Subcutaneous adipose tissue (tissue), 4 donors: ENCODE results near the gene DERL2. TPM values are rescaled to one million over a fixed set of nuclear protein-coding genes. Genes with fewer than 3 reads are reported as not detected.

Experiments
- total RNA-seq, 4 donors: library from RNA; depleted of rRNA; stranded (reverse); fragments of >200 nt; gene quantifications; one replicate each; pipeline ENCODE4 v1.1.0, GENCODE V29; 2016
- TF ChIP-seq, protein P1 (sequence below): fragments of 450-650 bp; IDR thresholded peaks from one replicate; pipeline ENCODE4 v1.5.1; 2016; ENCODE audit warnings: low read depth, mild to moderate bottlenecking, control low read depth, antibody characterized with exemption, moderate library complexity

The DERL2 gene
- total RNA-seq, 4 donors from 2014 or later = 25.8 to 55.9 (median 32.8) TPM

DNA sequence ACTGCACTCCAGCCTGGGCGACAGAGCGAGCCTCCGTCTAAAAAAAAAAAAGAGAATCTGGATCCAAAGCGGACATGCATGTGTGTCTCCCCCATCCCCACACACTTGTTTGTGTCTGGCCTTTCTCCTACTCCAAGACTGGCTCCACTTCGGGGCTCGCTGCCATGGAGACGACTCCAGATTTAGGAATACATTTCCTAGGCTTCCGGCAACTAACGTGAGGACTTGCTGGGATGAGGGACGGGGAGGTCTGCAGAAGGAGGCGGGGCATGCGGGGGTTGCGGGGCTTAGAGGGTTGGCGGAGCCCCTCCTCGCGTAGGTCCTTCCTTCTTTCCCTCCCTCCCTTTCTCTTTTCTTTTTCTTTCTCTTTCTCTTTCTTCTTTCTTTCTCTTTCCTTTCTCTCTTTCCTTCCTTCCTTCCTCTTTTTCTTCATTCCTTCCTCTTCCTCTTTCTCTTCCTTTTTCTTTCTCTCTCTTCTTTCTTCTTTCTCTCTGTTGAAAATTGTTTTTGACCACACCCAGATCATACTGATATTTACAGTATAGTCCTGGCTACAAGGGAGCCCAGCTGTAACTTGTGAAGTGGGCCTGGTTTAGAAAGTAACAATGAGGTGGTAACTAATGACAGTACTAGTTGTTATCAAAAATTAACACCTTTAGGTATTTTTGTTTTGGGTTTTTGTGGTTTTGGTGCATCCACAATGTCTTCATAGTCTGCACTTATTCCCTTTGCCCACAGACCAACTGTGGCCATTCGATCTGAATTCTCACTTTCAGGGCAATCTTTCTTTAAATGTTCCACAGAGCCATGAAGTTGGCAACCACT, 25.6 kb upstream of the DERL2 start:
- TF ChIP-seq, protein P1, sequence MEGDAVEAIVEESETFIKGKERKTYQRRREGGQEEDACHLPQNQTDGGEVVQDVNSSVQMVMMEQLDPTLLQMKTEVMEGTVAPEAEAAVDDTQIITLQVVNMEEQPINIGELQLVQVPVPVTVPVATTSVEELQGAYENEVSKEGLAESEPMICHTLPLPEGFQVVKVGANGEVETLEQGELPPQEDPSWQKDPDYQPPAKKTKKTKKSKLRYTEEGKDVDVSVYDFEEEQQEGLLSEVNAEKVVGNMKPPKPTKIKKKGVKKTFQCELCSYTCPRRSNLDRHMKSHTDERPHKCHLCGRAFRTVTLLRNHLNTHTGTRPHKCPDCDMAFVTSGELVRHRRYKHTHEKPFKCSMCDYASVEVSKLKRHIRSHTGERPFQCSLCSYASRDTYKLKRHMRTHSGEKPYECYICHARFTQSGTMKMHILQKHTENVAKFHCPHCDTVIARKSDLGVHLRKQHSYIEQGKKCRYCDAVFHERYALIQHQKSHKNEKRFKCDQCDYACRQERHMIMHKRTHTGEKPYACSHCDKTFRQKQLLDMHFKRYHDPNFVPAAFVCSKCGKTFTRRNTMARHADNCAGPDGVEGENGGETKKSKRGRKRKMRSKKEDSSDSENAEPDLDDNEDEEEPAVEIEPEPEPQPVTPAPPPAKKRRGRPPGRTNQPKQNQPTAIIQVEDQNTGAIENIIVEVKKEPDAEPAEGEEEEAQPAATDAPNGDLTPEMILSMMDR = no peak

DNA sequence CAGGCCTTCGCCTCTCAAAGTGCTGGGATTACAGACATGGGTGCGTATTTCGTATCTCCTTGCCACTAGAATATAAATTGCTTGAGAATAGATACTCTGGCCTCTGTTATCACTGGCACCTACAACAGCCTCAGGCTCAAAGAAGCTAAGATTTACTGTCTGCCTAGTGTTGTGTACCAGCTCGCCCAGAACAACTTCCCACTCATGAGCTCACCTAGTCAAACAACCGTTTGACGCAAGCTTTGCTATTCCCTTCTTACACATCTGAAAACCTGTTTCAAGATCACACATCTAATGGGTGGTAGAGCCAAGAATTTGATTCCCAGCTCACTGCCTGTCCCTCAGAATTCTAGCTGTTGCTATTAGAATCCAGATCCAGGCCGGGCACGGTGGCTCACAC, 24.8 kb upstream of the DERL2 start:
- TF ChIP-seq, protein P1 = no peak

DNA sequence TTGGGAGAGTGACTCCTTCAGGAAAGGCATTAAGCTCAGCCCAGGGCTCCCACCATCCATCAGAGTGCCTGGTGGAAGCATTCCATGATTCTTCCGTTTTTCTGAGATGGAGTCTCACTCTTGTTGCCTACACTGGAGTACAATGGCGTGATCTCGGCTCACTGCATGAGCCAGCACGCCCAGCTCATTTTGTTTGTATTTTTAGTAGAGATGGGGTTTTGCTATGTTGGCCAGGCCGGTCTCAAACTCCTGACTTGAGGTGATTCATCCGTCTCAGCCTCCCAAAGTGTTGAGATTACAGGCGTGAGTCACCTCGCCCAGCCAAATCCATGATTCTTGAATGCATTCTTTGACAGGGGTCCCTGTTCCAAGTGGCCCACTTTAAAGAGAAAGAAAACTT, 23.5 kb upstream of the DERL2 start:
- TF ChIP-seq, protein P1 = no peak

DNA sequence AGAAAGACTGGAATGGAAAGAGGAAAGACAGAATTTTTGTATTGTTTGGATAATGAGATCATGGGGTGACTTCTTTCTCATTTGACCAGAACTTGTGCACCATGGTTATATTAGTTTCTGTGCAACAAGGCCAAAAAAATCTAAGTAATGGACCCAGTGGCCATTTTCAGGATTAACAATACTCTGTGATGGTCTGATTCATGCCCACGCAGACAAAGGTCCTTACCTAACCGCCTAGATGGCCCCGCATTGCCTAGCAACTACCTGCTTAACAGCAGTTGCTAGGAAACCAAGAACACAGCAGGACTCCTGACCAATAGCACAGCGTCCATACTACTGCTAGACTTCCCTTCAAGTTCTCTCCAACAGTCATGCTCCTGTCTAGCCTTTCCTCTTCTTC, 22.8 kb upstream of the DERL2 start:
- TF ChIP-seq, protein P1 = no peak

DNA sequence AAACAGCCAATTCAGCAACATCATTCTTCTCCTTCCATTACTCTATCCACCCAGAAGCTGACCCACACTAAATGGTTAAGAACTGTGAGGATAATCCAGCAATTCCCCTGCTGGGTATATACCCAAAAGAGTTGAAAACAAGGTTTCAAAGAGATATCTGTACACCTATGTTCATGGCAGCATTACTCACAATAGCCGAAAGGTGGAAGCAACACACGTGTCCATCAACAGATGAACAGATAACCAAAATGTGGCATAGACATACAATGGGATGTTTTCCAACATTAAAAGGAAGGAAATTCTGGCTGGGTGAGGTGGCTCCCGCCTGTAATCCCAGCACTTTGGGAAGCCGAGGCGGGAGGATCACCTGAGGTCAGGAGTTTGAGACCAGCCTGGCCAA, 20.3 kb upstream of the DERL2 start:
- TF ChIP-seq, protein P1 = no peak

DNA sequence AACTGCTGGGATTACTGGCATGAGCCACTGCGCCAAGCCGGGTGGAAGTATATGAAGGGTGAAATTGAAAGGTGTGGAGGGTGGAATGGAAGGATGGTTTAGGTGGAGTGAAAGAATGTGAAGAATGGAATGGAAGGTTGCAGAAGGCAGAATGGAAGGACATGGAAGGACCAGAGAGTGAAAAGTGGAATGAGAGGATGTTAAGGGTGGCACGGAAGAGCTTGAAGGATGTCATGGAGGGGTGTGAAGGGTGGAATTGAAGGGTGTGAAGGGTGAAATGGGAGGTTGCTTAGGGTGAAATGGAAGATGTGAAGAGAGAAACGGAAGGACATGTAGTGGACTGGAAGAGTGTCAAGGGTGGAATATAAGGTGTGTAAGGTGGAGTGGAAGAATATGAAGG, 16.6 kb upstream of the DERL2 start:
- TF ChIP-seq, protein P1 = no peak

GRCh38 chr17:5501685-5502084, 15.7 kb upstream of the DERL2 start:
- TF ChIP-seq, protein P1 = no peak
